ENCODE results near the gene JKAMP. TPM values are rescaled to one million over a fixed set of nuclear protein-coding genes. Genes with fewer than 3 reads are reported as not detected.

The JKAMP gene
- total RNA-seq, 1 donor from 2014 or later, result 32.7 TPM

DNA sequence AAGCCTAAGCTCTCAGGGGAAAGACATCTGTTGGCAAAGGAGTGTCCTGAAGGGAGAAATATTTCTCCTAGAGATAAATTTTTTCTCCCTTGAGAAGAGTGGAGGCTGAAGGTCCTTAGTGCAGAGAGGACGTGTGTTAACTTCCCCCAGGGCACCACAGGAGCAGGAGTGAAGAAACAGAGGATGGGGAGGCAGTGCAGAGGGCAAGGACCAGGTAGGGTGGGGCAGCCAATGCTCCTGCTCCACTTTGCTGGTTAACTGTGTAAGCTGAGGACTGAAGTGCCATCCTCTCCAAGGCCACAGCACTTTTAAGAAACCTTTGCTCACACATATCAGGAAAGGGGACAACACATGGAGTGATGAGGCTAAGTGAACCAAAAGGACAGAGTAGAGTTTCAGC lies 4.2 kb upstream of the JKAMP start:
- intact Hi-C loops (cut with micrococcal nuclease), result loop anchor here (5.0 to 10.0 kb wide), 8 partner anchors 485 to 1845 kb away; partner anchors contain the start of genes DACT1, DHRS7, PRKCH and PSMA3

DNA sequence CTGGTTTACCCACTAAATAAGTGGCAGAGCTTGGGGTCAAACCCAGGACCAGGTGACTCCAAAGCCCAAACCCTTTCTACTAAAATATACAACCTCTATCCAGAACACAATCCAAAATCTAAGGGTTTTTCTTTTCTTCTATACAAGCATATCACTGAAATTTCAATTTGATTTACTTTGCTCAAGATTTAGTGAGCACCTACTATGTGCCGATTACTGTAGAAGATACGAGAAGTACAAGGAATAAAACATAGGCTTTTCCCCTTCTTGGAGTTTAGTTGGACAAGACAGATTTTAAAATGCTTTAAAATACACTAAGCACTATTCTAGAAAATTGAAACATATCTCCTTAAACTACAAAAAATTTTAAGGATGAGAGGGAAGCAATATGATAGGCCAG lies 2.9 kb upstream of the JKAMP start:
- intact Hi-C loops (cut with micrococcal nuclease), result loop anchor here (5.0 to 10.0 kb wide), 8 partner anchors 483 to 1843 kb away; partner anchors contain the start of genes DACT1, DHRS7, PRKCH and PSMA3

- intact Hi-C loops (cut with micrococcal nuclease), result loop anchor here (5.0 to 10.0 kb wide), 8 partner anchors 483 to 1843 kb away; partner anchors contain the start of genes DACT1, DHRS7, PRKCH and PSMA3
Measured at GRCh38 chr14:59481871-59482540, 2.3 kb upstream of the JKAMP start.

- intact Hi-C loops (cut with micrococcal nuclease), result loop anchor here (1.0 to 10.0 kb wide), 9 partner anchors 482 to 1842 kb away; partner anchors contain the start of genes DACT1, DHRS7, PPM1A and PRKCH
Measured at GRCh38 chr14:59482541-59483331, 1.6 kb upstream of the JKAMP start.

- intact Hi-C loops (cut with micrococcal nuclease), result loop anchor here (1.0 to 10.0 kb wide), 9 partner anchors 481 to 1841 kb away; partner anchors contain the start of genes DACT1, DHRS7, PPM1A and PRKCH
Measured at GRCh38 chr14:59483363-59483762, 954 bp upstream of the JKAMP start.

DNA sequence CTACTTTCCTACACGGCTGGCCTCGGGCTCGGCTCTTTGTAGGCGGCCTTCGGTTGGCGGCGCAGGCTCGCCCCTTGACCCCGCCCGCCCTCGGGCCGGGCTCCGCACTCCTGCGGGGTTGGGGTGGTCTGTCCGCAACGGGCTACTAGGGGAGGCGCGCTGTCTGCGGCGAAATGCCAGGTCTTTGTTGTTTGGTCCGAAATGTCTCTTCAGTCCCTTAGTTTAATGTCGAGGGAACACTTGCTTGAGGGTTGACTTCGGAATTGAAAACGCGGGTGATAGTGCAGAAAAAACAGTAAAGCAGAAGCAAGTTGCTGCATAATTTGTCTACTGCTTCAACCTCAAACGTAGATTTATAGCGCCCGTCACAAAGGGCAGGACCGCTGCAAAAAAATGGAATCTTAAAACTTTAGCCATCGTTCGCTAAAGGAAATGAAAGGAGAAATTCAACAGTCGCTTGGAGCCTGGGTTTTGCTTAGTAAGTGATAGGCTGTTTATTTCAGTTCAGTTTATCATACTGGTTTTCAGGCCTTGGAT lies 390 bp downstream of the JKAMP start:
- intact Hi-C loops (cut with micrococcal nuclease), result loop anchor here (1.0 to 10.0 kb wide), 15 partner anchors 20 to 1840 kb away; partner anchors contain the start of genes ARID4A, CCDC175, DAAM1 and DACT1

- intact Hi-C loops (cut with micrococcal nuclease), result no loop called here
Measured at GRCh38 chr14:59490756-59491155, 6.4 kb downstream of the JKAMP start.

DNA sequence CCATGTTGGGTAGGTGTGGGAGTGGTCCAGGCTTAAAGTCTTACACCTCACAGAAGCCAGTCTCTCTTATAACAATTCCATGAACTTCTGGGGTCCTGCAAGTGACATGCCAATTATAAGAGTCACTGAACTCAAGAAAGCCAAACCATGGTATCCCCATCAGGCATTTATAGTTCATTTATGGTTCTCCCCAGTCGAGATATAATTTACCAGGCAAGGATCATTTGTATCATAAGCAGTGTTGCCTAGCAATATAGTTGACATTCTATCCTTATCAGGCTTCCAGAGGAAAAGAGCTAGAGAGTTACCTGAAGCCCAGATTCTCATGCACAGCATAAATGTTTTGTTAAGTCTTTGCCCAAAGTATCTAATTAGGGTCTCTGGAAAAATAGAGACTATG lies 8.1 kb downstream of the JKAMP start:
- intact Hi-C loops (cut with micrococcal nuclease), result no loop called here

- intact Hi-C loops (cut with micrococcal nuclease), result no loop called here
Measured at GRCh38 chr14:59500732-59501131, 16.4 kb downstream of the JKAMP start.

GRCh38 chr14:59503256-59503655 lies 18.9 kb downstream of the JKAMP start:
- intact Hi-C loops (cut with micrococcal nuclease), result no loop called here

DNA sequence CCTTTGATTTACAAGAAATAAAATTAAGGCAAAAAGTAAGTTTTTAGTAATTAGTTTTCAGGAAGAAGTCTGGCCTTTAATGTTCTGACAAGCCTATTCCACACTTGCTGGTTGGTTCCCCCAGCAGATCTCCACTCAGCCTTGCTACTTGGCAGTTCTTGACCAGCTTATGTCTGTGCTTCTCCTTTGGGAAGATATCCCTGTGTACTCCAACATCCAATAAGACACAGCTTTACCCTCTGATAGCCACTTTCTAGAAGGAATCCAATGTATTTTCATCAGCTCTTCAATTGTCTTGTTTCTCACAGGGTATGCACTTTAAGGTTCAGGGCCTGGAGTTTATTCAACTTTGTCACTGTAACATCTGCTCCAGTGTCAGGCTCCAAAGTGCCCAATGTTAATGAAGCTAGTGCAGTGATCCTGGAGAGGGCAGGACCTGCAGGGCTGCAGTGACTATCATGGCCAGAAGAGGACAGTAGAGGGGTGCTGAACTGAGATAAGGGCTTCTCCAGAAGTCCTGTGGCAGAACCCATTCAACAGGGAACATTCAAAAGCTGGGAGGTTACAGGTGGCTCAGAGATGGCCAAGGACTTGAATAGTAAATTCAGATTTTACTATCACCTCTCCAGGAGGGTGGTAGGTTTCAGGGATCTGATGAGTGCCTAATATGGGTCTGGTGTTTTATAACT lies 22.9 kb downstream of the JKAMP start:
- intact Hi-C loops (cut with micrococcal nuclease), result loop anchor here (1.0 to 2.0 kb wide), 3 partner anchors 69 to 458 kb away; partner anchors contain the start of gene CCDC175

- intact Hi-C loops (cut with micrococcal nuclease), result loop anchor here (1.0 to 2.0 kb wide), 3 partner anchors 69 to 457 kb away; partner anchors contain the start of gene CCDC175
Measured at GRCh38 chr14:59507752-59508103, 23.4 kb downstream of the JKAMP start.

DNA sequence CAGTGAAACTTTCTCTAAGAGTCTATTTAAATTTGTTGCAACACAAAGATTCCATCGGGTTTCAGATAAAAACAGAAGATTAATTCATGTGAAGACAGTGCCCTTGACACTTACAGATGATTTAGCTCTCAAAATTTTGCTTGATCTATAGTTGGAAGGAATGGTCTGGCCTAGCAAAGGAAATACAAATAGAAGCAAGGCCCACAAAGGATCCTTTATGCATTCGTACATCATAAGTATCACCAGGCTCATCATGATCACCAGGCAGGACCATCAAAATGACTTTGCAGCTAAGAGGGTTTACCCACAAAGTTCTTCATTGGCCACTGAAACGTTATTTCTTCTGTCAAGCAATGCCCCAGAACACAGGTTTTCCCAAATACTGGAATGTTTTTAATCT lies 24.8 kb downstream of the JKAMP start:
- intact Hi-C loops (cut with micrococcal nuclease), result no loop called here

- intact Hi-C loops (cut with micrococcal nuclease), result no loop called here
Measured at GRCh38 chr14:59510001-59510400, 25.7 kb downstream of the JKAMP start.

- intact Hi-C loops (cut with micrococcal nuclease), result no loop called here
Measured at GRCh38 chr14:59510966-59511365, 26.6 kb downstream of the JKAMP start.

DNA sequence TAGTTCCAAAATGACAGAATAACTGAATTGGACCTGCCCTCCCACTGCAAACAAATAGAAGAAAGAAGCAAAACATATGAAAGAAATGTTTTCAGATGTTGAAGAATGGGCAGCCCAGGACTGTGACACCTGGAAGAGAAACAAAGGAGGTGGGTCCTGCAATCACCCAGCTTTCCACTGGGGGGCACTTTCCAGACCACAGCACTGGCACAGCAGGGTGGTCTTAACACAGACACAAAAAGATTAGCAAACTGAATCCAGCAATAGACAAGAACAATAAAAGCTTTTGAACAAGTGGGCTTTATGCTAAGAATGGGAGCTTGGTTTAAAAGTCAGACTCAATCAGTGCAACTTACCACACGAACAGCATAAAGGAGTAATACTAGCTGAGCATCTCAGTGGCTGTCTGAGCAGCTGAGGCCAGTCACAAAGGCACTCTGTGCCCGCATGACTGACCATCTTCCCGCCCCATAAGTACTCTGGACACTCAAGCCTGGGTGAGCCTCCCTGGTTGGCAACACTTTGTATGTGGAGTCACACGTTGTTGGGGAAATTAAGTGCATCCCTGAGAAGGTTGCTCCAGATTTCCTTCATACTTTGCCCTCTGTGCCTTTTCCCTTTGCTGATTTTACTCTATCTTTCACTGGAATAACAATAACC lies 27.7 kb downstream of the JKAMP start:
- intact Hi-C loops (cut with micrococcal nuclease), result no loop called here

DNA sequence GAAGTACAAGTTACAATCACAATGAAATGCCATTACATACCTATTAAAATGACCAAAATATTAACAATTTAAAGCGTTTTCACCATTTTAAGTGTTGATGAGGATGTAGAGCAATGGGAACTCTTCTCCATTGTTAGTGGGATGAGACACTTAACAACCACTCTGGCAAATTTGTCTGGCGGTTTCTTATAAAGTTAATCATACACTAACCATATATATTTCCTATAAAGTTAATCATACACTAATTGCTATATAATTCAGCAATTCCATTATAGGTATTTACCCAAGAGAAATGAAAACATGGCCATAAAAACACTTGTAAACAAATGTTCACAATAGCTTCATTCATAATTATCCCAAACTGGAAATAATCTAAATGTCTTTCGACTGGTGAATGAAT lies 35.9 kb downstream of the JKAMP start:
- intact Hi-C loops (cut with micrococcal nuclease), result no loop called here

DNA sequence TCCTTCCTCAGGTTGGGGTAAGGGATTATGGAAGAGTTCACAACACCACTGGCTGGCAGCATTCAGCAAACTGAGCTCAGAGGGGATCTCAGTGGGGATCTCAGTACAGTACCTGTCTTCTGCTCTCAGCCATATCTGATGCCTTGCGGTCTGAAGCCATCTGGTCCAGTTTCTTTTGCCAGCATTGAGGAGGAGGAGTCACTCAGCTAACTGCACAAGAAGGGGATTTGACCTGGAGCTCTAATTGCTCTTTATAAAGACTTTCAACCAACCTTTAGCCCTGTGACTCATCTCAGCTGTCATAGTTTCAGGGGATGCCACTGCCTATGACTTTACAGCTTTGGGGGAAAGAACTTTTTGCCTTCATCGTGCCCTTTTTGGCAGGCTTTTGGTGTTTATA lies 44.9 kb downstream of the JKAMP start:
- intact Hi-C loops (cut with micrococcal nuclease), result no loop called here

DNA sequence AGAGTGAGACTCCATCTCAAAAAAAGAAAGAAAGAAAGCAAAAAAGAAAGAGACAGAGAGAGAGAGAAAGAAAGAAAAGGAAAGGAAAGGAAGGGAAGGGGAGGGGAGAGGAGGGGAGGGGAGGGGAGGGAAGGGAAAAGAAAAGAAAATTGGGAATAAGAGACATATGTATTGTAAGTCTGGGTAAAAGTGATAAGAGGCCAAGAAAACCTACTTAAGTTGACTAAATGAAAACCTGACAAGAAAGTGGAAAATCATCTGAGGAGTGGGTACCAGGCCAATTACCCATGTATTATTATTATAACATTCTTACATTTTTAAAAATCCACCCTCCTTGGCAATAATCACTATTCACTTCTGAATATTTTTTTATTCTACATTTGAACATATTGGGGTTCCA lies 46.0 kb downstream of the JKAMP start:
- intact Hi-C loops (cut with micrococcal nuclease), result no loop called here

DNA sequence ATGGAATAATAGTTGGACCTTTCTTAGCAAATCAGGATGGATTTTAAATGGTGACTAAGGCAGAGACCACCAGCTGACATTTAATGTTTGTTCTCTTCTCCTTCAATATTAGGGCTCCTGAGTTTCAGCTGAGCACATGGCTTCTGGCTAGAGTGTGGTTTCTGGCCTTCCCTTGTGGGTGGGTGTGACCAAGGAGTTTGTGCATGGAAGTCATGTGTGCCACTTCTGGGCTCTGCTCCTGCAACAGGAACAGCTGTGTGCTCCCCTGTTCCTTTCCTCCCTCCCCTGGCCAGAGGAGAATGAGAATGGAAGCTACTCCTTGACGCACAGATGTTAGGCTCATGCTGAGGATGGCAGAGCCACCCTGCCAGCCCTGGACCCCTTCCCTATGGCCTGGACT lies 48.1 kb downstream of the JKAMP start:
- intact Hi-C loops (cut with micrococcal nuclease), result no loop called here
